T47D (cell line): ENCODE measurements around the gene ZBTB42.

Experiments
- DNase-seq, 2 experiments: peaks; one replicate each; pipeline versions ENCODE4 v3.0.0 to v3.0.0-alpha.2; 2011 to 2012; ENCODE audit warnings: low read depth in 1 of 2, low spot score in 1 of 2
- JUND ChIP-seq: IDR thresholded peaks from 2 replicates; pipeline ENCODE4 v1.6.1; 2012; ENCODE audit warnings: low read depth
- in situ Hi-C: cut with HindIII; loops from 2 replicates; pipeline ENCODE4 v1.10.0; 2016; ENCODE audit warnings: low sequenced_read_pairs, low pct_unique_long_range_greater_than_20kb

Gene ZBTB42

GRCh38 chr14:104800771-104801519 lies at the start of gene ZBTB42:
Gene ZBTB42 (plus strand): TSS chr14:104801101. CDS start chr14:104801198, 97 bp downstream.
- no peak for TF ChIP-seq JUND
- in situ Hi-C loops = no loop called here
- peak; percentile 96 to 98 for DNase-seq

- in situ Hi-C loops = no loop called here
- TF ChIP-seq JUND = no peak
- no peak for DNase-seq
These were observed 49.1 kb upstream of the ZBTB42 start for GRCh38 chr14:104751539-104752422.

- in situ Hi-C loops = no loop called here
- peak in 1 of 2 experiments; percentile 96 for DNase-seq
- TF ChIP-seq JUND = no peak
These were observed 48.5 kb upstream of the ZBTB42 start for GRCh38 chr14:104752423-104752734.

GRCh38 chr14:104752735-104753527 lies 48.0 kb upstream of the ZBTB42 start, which contains the start of gene SIVA1:
Gene SIVA1 (plus strand): TSS chr14:104753147. CDS start chr14:104753202, 55 bp downstream.
- no peak for TF ChIP-seq JUND
- DNase-seq = peak; percentile 99 to 100
- in situ Hi-C loops = no loop called here

- in situ Hi-C loops = no loop called here
- no peak for DNase-seq
- TF ChIP-seq JUND = no peak
These were observed 47.2 kb upstream of the ZBTB42 start for GRCh38 chr14:104753528-104754212.

GRCh38 chr14:104754213-104754851 lies 46.6 kb upstream of the ZBTB42 start:
- in situ Hi-C loops = no loop called here

GRCh38 chr14:104755621-104756020 lies 45.3 kb upstream of the ZBTB42 start:
- DNase-seq = no peak
- no peak for TF ChIP-seq JUND
- in situ Hi-C loops = no loop called here

More at GRCh38 chr14:104754213-104754851, 46.6 kb upstream of the ZBTB42 start:
- DNase-seq = no peak
- no peak for TF ChIP-seq JUND

GRCh38 chr14:104756477-104757237 lies 44.2 kb upstream of the ZBTB42 start:
- no peak for DNase-seq
- TF ChIP-seq JUND = no peak
- in situ Hi-C loops = no loop called here

GRCh38 chr14:104757238-104757585 lies 43.7 kb upstream of the ZBTB42 start:
- in situ Hi-C loops = no loop called here
- no peak for TF ChIP-seq JUND
- no peak for DNase-seq

GRCh38 chr14:104757681-104758392 lies 43.1 kb upstream of the ZBTB42 start:
- DNase-seq = no peak
- no peak for TF ChIP-seq JUND
- in situ Hi-C loops = no loop called here
